ENCODE results near the gene AP1S1. TPM values are rescaled to one million over a fixed set of nuclear protein-coding genes. Genes with fewer than 3 reads are reported as not detected.

The AP1S1 gene
- total and polyA plus RNA-seq, 9 of the 15 experiments (the other 6 are each of a cell fraction or from before 2014, with no cell fraction given), result 4.4 to 149 (median 89.4) TPM

DNA sequence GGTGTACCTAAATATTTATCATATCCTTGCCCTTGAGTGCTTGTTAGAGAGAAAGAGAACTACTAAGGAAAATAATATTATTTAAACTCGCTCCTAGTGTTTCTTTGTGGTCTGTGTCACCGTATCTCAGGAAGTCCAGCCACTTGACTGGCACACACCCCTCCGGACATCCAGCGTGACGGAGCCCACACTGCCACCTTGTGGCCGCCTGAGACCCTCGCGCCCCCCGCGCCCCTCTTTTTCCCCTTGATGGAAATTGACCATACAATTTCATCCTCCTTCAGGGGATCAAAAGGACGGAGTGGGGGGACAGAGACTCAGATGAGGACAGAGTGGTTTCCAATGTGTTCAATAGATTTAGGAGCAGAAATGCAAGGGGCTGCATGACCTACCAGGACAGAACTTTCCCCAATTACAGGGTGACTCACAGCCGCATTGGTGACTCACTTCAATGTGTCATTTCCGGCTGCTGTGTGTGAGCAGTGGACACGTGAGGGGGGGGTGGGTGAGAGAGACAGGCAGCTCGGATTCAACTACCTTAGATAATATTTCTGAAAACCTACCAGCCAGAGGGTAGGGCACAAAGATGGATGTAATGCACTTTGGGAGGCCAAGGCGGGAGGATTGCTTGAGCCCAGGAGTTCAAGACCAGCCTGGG lies 15.9 kb upstream of the AP1S1 start (continued):
- TF ChIP-seq ZNF444 (CRISPR knock-in tag; IDR thresholded peaks at IDR 0.05) (no peak), ZNF408 (CRISPR knock-in tag; IDR thresholded peaks at IDR 0.05; ENCODE audit: low read depth) (no peak), SAFB (IDR thresholded peaks at IDR 0.05; ENCODE audit: borderline replicate concordance, low read depth, low read length) (no peak), CBFA2T3 (IDR thresholded peaks at IDR 0.05) (peak; percentile 68), ZNF282 (CRISPR knock-in tag; IDR thresholded peaks at IDR 0.05) (no peak), CHCHD3 (CRISPR knock-in tag; IDR thresholded peaks at IDR 0.05) (no peak), ZNF212 (CRISPR knock-in tag; IDR thresholded peaks at IDR 0.05) (no peak), PML (IDR thresholded peaks at IDR 0.05; ENCODE audit: low read length) (peak; percentile 76), CTBP1 (IDR thresholded peaks at IDR 0.05; ENCODE audit: borderline replicate concordance) (peak; percentile 89), ZNF785 (CRISPR knock-in tag; IDR thresholded peaks at IDR 0.05) (no peak), ZSCAN29 (IDR thresholded peaks at IDR 0.05) (no peak), FOXP1 (CRISPR knock-in tag; IDR thresholded peaks at IDR 0.05) (no peak), ZNF134 (CRISPR knock-in tag; conservative IDR thresholded peaks at IDR 0.05) (no peak), HDAC6 (IDR thresholded peaks at IDR 0.05; ENCODE audit: low read depth, low read length) (no peak), SIX5 (IDR thresholded peaks at IDR 0.05; ENCODE audit: borderline replicate concordance in 1 of 2, insufficient read depth in 1 of 2, low read depth in 1 of 2, low read length in 2 of 2) (no peak), TAF9B (IDR thresholded peaks at IDR 0.05; ENCODE audit: partially characterized antibody) (peak; percentile 98)
- TF ChIP-seq, protein P1, sequence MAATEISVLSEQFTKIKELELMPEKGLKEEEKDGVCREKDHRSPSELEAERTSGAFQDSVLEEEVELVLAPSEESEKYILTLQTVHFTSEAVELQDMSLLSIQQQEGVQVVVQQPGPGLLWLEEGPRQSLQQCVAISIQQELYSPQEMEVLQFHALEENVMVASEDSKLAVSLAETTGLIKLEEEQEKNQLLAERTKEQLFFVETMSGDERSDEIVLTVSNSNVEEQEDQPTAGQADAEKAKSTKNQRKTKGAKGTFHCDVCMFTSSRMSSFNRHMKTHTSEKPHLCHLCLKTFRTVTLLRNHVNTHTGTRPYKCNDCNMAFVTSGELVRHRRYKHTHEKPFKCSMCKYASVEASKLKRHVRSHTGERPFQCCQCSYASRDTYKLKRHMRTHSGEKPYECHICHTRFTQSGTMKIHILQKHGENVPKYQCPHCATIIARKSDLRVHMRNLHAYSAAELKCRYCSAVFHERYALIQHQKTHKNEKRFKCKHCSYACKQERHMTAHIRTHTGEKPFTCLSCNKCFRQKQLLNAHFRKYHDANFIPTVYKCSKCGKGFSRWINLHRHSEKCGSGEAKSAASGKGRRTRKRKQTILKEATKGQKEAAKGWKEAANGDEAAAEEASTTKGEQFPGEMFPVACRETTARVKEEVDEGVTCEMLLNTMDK (IDR thresholded peaks at IDR 0.05; ENCODE audit: borderline replicate concordance, insufficient read depth, low read depth, low read length, poor library complexity, severe bottlenecking), result peak; percentile 83
- TF ChIP-seq, protein P2, sequence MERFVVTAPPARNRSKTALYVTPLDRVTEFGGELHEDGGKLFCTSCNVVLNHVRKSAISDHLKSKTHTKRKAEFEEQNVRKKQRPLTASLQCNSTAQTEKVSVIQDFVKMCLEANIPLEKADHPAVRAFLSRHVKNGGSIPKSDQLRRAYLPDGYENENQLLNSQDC (CRISPR knock-in tag; IDR thresholded peaks at IDR 0.05), result no peak
- TF ChIP-seq, protein P3, sequence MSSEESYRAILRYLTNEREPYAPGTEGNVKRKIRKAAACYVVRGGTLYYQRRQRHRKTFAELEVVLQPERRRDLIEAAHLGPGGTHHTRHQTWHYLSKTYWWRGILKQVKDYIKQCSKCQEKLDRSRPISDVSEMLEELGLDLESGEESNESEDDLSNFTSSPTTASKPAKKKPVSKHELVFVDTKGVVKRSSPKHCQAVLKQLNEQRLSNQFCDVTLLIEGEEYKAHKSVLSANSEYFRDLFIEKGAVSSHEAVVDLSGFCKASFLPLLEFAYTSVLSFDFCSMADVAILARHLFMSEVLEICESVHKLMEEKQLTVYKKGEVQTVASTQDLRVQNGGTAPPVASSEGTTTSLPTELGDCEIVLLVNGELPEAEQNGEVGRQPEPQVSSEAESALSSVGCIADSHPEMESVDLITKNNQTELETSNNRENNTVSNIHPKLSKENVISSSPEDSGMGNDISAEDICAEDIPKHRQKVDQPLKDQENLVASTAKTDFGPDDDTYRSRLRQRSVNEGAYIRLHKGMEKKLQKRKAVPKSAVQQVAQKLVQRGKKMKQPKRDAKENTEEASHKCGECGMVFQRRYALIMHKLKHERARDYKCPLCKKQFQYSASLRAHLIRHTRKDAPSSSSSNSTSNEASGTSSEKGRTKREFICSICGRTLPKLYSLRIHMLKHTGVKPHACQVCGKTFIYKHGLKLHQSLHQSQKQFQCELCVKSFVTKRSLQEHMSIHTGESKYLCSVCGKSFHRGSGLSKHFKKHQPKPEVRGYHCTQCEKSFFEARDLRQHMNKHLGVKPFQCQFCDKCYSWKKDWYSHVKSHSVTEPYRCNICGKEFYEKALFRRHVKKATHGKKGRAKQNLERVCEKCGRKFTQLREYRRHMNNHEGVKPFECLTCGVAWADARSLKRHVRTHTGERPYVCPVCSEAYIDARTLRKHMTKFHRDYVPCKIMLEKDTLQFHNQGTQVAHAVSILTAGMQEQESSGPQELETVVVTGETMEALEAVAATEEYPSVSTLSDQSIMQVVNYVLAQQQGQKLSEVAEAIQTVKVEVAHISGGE (CRISPR knock-in tag; IDR thresholded peaks at IDR 0.05), result peak in 1 of 3 experiments; percentile 78; a peak in 2 of 6 replicates
- TF ChIP-seq, protein P4, sequence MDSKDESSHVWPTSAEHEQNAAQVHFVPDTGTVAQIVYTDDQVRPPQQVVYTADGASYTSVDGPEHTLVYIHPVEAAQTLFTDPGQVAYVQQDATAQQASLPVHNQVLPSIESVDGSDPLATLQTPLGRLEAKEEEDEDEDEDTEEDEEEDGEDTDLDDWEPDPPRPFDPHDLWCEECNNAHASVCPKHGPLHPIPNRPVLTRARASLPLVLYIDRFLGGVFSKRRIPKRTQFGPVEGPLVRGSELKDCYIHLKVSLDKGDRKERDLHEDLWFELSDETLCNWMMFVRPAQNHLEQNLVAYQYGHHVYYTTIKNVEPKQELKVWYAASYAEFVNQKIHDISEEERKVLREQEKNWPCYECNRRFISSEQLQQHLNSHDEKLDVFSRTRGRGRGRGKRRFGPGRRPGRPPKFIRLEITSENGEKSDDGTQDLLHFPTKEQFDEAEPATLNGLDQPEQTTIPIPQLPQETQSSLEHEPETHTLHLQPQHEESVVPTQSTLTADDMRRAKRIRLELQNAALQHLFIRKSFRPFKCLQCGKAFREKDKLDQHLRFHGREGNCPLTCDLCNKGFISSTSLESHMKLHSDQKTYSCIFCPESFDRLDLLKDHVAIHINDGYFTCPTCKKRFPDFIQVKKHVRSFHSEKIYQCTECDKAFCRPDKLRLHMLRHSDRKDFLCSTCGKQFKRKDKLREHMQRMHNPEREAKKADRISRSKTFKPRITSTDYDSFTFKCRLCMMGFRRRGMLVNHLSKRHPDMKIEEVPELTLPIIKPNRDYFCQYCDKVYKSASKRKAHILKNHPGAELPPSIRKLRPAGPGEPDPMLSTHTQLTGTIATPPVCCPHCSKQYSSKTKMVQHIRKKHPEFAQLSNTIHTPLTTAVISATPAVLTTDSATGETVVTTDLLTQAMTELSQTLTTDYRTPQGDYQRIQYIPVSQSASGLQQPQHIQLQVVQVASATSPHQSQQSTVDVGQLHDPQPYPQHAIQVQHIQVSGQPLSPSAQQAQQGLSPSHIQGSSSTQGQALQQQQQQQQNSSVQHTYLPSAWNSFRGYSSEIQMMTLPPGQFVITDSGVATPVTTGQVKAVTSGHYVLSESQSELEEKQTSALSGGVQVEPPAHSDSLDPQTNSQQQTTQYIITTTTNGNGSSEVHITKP (IDR thresholded peaks at IDR 0.05; ENCODE audit: partially characterized antibody), result peak; percentile 30
